ENCODE measurements around the gene NRSN1. TPM values are rescaled to one million over a fixed set of nuclear protein-coding genes. Genes with fewer than 3 reads are reported as not detected.

NRSN1 gene
- total RNA-seq, 1 donor from 2014 or later, result 0.17 TPM

DNA sequence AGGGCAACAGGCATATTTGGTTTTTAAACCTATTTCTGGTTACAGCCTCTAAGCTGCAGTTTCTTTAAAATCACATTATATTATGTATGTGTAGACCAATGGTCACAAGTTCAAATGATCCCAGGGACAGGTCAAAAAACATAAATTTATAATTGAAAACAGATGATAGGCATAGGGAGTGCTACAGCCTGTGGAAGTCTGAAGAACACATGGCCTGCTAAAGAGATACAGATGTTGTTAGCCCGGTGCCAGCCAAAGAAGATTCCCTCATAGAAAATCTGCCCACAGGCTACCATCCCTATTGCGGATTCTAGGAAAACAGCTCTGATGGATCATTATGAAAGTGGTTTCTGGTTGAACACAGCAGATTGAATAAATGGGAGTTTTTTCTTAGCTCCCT, 65.3 kb downstream of the NRSN1 start:
- no peaks in the 10 kb centered on the region for H3K36me3 Mint-ChIP-seq
- H3K9me3 Mint-ChIP-seq, result no peaks in the 10 kb centered on the region
- peaks cover 16% of the 10 kb centered on the region for H3K4me1 Mint-ChIP-seq (ENCODE audit: unreplicated experiment)
- H3K4me3 Mint-ChIP-seq, result no peak overlapping the region
- H3K27ac Mint-ChIP-seq, result no peak overlapping the region
- DNase-seq (ENCODE audit: extremely low spot score, unreplicated experiment), result no peak
- TF ChIP-seq, protein P1, sequence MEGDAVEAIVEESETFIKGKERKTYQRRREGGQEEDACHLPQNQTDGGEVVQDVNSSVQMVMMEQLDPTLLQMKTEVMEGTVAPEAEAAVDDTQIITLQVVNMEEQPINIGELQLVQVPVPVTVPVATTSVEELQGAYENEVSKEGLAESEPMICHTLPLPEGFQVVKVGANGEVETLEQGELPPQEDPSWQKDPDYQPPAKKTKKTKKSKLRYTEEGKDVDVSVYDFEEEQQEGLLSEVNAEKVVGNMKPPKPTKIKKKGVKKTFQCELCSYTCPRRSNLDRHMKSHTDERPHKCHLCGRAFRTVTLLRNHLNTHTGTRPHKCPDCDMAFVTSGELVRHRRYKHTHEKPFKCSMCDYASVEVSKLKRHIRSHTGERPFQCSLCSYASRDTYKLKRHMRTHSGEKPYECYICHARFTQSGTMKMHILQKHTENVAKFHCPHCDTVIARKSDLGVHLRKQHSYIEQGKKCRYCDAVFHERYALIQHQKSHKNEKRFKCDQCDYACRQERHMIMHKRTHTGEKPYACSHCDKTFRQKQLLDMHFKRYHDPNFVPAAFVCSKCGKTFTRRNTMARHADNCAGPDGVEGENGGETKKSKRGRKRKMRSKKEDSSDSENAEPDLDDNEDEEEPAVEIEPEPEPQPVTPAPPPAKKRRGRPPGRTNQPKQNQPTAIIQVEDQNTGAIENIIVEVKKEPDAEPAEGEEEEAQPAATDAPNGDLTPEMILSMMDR (conservative IDR thresholded peaks at IDR 0.05), result no peak
- no peaks in the 10 kb centered on the region for H3K27me3 Mint-ChIP-seq

DNA sequence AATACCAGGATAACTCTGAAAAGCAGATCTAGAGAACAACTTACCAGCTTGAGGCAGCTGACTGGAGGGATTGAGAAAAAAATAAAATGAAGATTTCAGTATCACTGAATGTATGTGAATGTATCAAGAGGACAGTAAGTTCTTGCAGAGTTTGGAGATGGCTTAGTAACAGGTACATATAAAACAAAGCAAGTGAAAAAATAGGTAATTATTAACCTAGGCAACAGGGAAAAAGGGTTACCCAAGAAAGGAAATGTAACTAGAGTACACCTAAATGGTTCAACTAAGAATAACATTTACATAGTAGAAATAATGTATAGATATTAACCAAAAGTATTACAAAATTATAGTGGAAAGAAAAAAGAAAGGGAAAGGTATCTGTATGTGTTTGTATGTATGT, 67.3 kb downstream of the NRSN1 start:
- H3K27ac Mint-ChIP-seq, result no peak overlapping the region
- H3K4me3 Mint-ChIP-seq, result no peak overlapping the region
- peaks cover 16% of the 10 kb centered on the region for H3K4me1 Mint-ChIP-seq (ENCODE audit: unreplicated experiment)
- TF ChIP-seq, protein P1 (conservative IDR thresholded peaks at IDR 0.05), result no peak
- no peak for DNase-seq (ENCODE audit: extremely low spot score, unreplicated experiment)
- peaks cover 3% of the 10 kb centered on the region for H3K36me3 Mint-ChIP-seq
- no peaks in the 10 kb centered on the region for H3K9me3 Mint-ChIP-seq
- H3K27me3 Mint-ChIP-seq, result no peaks in the 10 kb centered on the region

DNA sequence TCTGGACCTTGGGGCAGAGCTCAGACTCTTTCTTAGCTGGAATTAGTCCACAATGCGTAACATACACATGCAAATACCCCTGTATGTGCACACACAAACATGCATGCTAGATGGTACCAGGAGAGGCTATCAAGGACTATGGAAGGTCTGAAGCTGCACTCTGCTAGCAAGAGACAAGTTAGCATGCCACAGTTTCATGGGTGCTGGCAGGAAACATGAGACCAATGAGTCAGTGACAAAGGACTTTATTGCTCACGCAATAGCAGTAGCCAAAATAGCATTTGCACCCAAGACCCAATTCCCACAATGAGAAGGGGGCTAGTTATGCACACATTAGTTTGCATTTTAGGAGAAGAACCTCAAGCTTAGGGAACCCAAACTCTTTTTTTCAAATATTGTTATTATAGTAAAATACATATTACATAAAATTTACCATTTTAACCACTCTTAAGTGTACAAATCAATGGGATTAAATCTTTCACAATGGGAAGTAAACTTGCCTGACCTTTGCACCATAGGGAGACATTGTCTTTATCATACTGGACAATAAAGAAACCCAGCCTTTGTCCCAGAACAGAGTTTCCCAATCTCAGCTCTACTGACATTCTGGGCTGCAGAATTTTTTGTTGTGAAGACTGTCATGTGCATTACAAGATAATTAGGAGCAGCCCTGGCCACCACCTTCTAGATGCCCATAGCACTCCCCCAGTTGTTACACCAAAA, 69.1 kb downstream of the NRSN1 start:
- Mint-ChIP-seq H3K9me3 (no peaks in the 10 kb centered on the region), H3K4me1 (ENCODE audit: unreplicated experiment) (peaks cover 13% of the 10 kb centered on the region), H3K4me3 (no peak overlapping the region), H3K27ac (no peak overlapping the region), H3K36me3 (peaks cover 9% of the 10 kb centered on the region), H3K27me3 (no peaks in the 10 kb centered on the region)
- TF ChIP-seq, protein P1 (conservative IDR thresholded peaks at IDR 0.05), result no peak
- no peak for DNase-seq (ENCODE audit: extremely low spot score, unreplicated experiment)

DNA sequence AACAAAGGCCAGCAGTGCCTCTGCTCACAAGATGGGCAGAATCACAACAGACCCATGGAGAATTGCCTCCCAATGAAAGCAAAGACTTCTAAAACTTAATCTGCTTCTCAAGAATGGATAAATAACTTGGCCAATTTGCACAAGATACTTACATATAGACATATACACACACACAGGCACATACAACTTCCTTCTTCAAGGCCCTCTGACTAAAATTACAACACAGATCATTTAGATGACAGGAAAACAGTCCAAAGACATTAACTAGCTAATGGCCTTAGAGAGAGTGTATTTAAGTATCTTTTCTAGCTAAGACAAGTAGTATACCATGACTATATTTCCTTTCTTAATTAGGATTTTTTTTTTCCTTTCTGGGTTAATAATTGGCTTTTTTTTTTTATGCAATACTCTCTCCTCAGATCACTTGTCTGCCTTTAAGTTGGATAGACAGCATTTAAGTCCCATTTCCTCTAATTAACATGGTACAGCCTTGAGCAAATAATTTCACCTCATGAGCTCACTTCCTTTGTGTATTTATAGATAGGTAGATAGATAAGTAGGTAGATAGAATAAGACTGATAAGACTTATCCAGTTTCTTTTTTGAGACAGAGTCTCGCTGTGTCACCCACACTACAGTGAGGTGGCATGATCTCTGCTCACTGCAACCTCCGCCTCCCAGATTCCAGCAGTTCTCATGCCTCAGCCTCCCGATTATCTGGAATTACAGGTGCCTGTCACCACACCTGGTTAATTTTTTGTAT, 70.0 kb downstream of the NRSN1 start:
- peaks cover 11% of the 10 kb centered on the region for H3K36me3 Mint-ChIP-seq
- no peak overlapping the region for H3K4me3 Mint-ChIP-seq
- no peaks in the 10 kb centered on the region for H3K27me3 Mint-ChIP-seq
- H3K4me1 Mint-ChIP-seq (ENCODE audit: unreplicated experiment), result peaks cover 13% of the 10 kb centered on the region
- no peaks in the 10 kb centered on the region for H3K9me3 Mint-ChIP-seq
- H3K27ac Mint-ChIP-seq, result no peak overlapping the region
- TF ChIP-seq, protein P1 (conservative IDR thresholded peaks at IDR 0.05), result no peak
- DNase-seq (ENCODE audit: extremely low spot score, unreplicated experiment), result no peak

Other genes starting within 250 kb of the NRSN1 start
- gene DCDC2, start 231.8 kb downstream of the NRSN1 start, total RNA-seq (ENCODE audit: low replicate concordance), result 5.5 and 8.7 TPM in 2 replicates

Data from type B pancreatic cell (in vitro differentiated cells).